GM11168 (cell line): ENCODE data around the gene HNF1B.

Experiments used
- in situ Hi-C: fragments of 300-500 bp; cut with MboI; formaldehyde crosslinking; loops from one replicate; pipeline ENCODE4 v1.12.0; 2022; ENCODE audit warnings: low sequenced_read_pairs; ENCODE audit not compliant: unreplicated experiment

The HNF1B gene

DNA sequence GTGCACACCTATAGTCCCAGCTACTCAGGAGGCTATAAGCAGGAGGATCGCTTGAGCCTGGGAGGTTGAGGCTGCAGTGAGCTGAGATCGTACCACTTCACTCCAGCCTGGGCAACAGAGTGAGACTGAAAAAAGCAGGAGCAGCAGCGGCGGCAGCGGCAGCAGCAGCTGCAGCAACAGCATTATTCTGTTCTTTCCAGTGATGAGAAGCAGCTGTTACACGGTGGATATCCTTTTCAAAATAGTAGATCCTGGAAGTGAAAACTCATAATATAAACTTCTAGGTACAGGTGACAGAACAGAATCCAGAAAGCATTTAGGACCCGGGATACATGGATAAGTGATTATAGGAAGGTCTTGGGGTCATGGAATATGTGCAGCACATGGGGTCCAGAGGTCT lies 17.8 kb upstream of the HNF1B start:
- in situ Hi-C loops: no loop called here

GRCh38 chr17:37761961-37762360 lies 17.1 kb upstream of the HNF1B start:
- in situ Hi-C loops: no loop called here

- in situ Hi-C loops: no loop called here
Observed at GRCh38 chr17:37761059-37761458, 16.2 kb upstream of the HNF1B start.

- in situ Hi-C loops: no loop called here
Observed at GRCh38 chr17:37759014-37759637, 14.3 kb upstream of the HNF1B start.

DNA sequence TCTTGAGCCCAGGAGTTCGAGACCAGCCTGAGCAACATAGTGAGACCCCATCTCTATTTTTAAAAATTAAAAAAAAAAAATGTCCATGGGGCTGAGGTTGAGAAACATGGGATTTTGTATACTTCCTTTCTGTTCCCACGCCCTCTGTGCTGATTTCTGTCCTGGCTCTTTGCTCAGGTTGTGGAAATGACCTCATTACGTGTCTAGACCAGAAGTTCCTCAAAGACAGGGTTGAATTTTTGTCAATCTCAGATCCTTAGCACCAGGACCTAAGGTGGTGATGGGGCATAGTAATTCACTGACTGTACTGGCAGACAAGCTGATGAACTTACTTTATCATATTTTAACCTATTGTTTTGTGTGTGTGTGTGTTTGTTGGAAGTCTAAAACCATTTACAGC lies 11.2 kb upstream of the HNF1B start:
- in situ Hi-C loops: no loop called here

DNA sequence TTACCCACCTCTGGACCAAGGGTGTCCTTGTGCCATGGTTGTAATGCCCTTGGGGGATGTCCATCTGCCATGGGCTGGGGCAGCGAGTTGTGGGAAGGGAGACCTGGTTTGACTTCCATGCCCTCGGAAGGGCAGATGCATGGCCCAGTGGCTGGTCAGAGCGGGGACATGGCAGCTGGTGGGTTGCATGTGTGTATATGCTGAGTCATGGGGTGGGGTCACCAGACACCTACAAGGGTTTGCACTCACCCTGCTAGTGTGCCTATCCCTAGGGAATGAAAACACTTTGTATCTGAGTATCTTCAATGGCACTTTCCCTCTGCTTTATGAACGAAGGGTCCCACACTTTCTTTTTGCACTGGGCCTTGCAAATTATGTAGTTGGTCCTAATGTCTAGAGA lies 10.6 kb upstream of the HNF1B start:
- in situ Hi-C loops: no loop called here

- in situ Hi-C loops: no loop called here
Observed at GRCh38 chr17:37754363-37754762, 9.5 kb upstream of the HNF1B start.

DNA sequence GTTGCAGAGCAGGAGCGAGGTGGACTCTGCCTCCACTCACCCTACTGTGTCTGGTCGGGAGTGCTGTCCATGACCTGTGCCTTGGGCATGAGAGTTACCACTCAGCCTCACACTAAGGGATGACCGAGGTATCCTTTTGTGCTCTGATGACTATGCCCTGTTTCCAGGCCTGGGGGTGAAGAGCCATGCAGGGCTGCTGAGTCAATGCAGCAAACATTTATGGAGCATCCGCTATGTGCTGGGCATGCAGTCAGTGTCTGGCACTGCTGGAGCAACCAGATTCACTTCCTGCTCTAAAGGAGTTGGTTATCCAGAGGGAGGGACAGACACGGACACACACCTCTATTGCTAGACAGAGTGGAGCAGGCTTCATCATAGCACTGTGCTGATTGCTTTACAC lies 7.6 kb upstream of the HNF1B start:
- in situ Hi-C loops: no loop called here

DNA sequence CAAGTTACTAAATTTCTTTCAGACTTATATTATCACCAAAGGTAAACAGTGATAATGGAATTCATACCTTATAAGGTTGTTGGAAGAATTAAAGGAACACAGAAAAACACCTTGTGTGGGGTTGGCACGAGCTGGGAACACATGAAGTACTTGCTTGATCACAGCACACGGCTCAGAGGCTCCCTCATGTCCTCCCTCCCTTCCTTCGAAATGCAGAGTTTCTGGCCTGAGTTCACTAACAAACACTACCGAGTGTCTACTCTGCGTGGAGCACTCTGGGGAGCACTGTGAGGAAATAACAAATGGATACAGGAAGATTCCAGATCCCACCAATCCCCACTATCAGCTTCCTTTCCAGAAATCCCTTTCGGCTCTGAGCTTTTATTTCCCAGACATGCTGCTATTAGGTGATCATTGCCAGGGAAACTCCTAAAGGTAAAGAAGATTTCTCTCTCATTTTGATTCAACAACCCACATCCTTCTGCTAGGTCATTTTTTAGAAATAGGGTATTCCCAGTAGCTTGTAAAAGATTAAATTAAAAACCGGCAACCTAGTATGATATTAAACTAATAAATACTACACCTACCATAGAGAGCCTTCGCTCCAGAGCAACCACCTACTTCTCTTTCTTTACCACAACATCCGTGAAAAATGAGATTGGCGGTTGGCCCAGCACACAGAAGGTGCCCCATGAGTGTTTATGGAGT lies 6.1 kb upstream of the HNF1B start:
- in situ Hi-C loops: no loop called here

DNA sequence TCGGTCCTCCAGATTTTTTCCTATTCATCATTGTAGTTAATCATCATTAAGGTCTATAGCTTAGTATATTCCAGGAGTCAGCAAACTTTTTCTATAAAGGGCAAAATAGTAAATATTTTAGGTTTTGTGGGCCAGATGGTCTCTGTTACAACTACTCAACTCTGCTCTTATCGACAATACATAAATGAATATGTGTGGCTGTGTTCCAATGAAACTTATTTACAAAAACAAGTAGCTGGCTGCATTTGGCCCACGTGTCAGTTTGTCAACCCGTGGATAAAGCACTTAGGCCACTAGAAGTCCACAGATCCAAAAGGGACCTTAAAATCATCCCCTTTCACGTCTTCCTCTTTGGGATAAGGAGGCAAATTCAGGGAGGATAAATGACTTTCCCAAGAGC lies 5.4 kb upstream of the HNF1B start:
- in situ Hi-C loops: no loop called here

GRCh38 chr17:37747222-37747621 lies 2.4 kb upstream of the HNF1B start:
- in situ Hi-C loops: no loop called here

DNA sequence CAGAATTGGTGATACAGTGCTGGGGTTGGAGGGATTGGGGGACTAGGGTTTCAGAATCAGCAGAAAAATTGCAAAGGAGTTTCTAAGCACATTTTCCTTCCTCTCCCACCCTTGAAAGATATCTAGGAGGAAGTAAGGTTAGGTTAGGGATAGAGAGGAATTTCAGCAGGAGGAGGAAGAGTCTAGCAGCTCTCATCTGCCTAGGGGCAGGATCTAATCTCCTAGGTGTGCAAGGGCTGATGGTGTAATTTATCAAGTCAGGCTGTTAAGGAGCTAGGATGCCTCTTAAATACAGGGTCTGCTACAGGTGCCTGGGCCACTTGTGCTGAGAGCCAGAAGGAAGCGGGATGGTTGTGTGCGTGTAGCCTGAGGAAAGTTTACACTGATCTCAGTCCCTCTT lies 1.8 kb upstream of the HNF1B start:
- in situ Hi-C loops: no loop called here

DNA sequence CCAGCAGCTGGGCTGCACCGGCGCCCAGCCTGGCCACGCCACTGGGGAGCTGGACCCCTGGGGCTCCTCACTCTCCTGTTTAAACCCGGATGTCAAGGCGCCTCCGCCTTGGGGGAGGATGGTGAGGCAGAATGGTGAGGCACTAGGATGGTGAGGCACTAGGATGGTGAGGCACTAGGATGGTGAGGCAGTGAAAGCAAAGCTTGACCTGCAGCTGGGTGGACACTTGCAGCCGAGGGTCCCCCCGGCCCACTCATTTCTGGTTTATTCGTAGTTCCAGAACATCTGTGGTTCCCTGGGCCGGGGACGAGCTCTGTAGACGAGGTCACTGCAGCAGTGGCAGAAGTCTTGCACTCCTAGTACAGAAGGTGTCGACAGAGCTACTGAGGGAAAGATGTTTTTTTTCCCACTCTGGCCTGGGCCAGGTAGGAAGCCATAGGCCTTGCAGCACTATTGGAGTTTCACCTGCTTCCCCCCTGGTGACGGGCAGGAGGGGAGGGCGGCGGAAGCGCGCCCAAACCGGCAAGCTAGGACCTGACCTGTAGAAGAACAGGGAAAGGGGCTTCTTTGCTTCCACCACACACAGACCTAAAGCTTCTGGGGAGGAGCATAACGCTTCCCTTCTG lies 1.1 kb upstream of the HNF1B start:
- in situ Hi-C loops: no loop called here

- in situ Hi-C loops: no loop called here
Observed at GRCh38 chr17:37744633-37744927, 279 bp downstream of the HNF1B start.

- in situ Hi-C loops: no loop called here
Observed at GRCh38 chr17:37743875-37744632, 805 bp downstream of the HNF1B start.

- in situ Hi-C loops: no loop called here
Observed at GRCh38 chr17:37743612-37743874, 1.3 kb downstream of the HNF1B start.

GRCh38 chr17:37742762-37743611 lies 1.9 kb downstream of the HNF1B start:
- in situ Hi-C loops: no loop called here

GRCh38 chr17:37742116-37742761 lies 2.6 kb downstream of the HNF1B start:
- in situ Hi-C loops: no loop called here

- in situ Hi-C loops: no loop called here
Observed at GRCh38 chr17:37741341-37742115, 3.3 kb downstream of the HNF1B start.
